ENCODE measurements around the gene CERS4. TPM values are rescaled to one million over a fixed set of nuclear protein-coding genes. Genes with fewer than 3 reads are reported as not detected.

Gene CERS4
- total RNA-seq: 5.5 and 8.3 TPM in 2 replicates

GRCh38 chr19:8208922-8209461 lies at the start of gene CERS4:
Gene CERS4, plus strand, starts transcription at chr19:8209370. Its CDS starts 41,707 bp downstream, at chr19:8251077.

DNA sequence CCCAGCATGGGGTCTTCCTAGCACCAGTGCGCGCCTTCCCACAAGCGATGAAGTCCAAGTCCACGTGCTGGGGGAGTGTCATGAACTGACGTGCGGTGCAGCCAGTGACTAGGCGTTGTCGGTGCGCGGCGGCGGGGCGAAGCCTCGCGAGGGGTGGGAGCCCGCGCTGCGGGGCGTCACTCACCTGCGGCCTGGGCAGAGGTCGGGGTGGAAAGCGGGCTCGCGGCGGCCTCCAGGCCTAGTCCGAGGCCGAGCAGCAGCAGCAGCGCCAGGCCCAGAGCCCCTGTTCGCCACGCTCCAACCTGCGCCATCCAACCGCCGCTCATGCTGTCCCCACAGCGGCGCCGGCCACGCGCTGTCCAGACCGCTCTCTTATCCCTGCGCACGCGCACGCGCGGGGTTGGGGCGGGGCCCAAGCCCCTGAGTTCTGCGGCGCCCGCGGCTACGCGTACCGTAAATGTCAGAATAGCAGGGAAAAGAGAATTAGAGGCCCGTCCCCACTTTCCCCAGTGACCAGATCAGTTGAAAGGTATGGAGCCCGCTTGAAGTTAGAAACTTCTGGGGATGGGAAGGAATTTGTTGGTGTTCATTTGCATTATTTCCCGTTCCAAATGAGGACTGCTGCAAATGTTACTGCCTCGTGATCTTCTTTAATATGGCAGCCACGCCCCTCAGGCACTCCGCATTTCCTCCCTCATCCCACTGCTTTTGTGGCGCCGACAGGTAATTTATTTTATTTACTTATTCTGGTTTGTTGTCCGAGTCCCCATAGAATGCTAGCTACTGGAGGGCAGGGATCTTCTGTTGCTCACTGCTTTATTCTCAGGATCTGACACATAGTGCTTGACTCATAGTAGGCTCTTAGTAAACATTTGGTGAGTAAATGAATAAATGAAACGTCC lies 99.0 kb downstream of the CERS4 start, which contains the start of gene CD320:
Gene CD320, minus strand, starts transcription at position 394 of the 902 bp plus-strand sequence. Its CDS starts 68 bp downstream, at position 326.

Other genes starting within 250 kb of the CERS4 start
- gene ELAVL1, start 203.7 kb upstream of the CERS4 start, total RNA-seq: 47.4 and 49.6 TPM in 2 replicates
- gene CCL25, start 156.6 kb upstream of the CERS4 start, total RNA-seq: not detected in 2 replicates
- not detected in 2 replicates for gene FBN3, start 59.8 kb upstream of the CERS4 start, total RNA-seq
- 175 and 195 TPM in 2 replicates for gene CD320, start 99.0 kb downstream of the CERS4 start, total RNA-seq
- 67.2 and 68.6 TPM in 2 replicates for gene NDUFA7, start 112.0 kb downstream of the CERS4 start, total RNA-seq
- 392 and 426 TPM in 2 replicates for gene RPS28, start 112.1 kb downstream of the CERS4 start, total RNA-seq
- 33.0 and 40.5 TPM in 2 replicates for gene KANK3, start 133.9 kb downstream of the CERS4 start, total RNA-seq
- 10.7 TPM in 2 replicates for gene ANGPTL4, start 154.8 kb downstream of the CERS4 start, total RNA-seq
- 18.7 and 22.5 TPM in 2 replicates for gene RAB11B, start 181.0 kb downstream of the CERS4 start, total RNA-seq
- gene MARCHF2, start 203.9 kb downstream of the CERS4 start, total RNA-seq: 153 and 159 TPM in 2 replicates
- gene HNRNPM, start 235.6 kb downstream of the CERS4 start, total RNA-seq: 101 and 103 TPM in 2 replicates

Data from mammary microvascular endothelial cell (primary cell).